PC-9 (cell line): ENCODE measurements around the gene CD48. TPM values are rescaled to one million over a fixed set of nuclear protein-coding genes. Genes with fewer than 3 reads are reported as not detected.

ENCODE experiments used
- BruUV-seq: library from RNA; stranded (reverse); fragments of 400-500 nt; replicated peaks from 2 replicates; lab custom pipeline; 2021; lab: Mats Ljungman, UMichigan
- CTCF ChIA-PET: fragments of 300-600 bp; sonication (Branson Sonifier 250); formaldehyde crosslinking; loops from one replicate; lab custom pipeline; 2022; ENCODE audit warnings: antibody characterized with exemption; lab: Charles Lee
- POLR2A ChIA-PET: fragments of 300-600 bp; sonication (Branson Sonifier 250); formaldehyde crosslinking; loops from one replicate; lab custom pipeline; 2022; ENCODE audit warnings: antibody characterized with exemption; ENCODE audit not compliant: unreplicated experiment; lab: Charles Lee
- DNase-seq, 2 experiments: peaks; one replicate each; pipeline versions ENCODE4 v3.0.0 to v3.0.0-alpha.2; 2015 to 2022; ENCODE audit warnings: mixed read lengths in 1 of 2
- H2AFZ ChIP-seq: fragments of 200-600 bp; sonication (generic); 2 replicates; pipeline ENCODE4 v1.8.1; 2017; ENCODE audit warnings: antibody characterized with exemption
- H3F3A ChIP-seq: fragments of 200-600 bp; sonication (generic); 2 replicates; pipeline ENCODE4 v1.8.1; 2017; ENCODE audit warnings: antibody characterized with exemption, mild to moderate bottlenecking, low read depth; ENCODE audit not compliant: insufficient read depth
- H3K27ac ChIP-seq: fragments of 200-600 bp; sonication (generic); 2 replicates; pipeline ENCODE4 v1.6.1; 2016; ENCODE audit warnings: mixed run types
- H3K27me3 ChIP-seq: fragments of 200-600 bp; sonication (generic); 2 replicates; pipeline ENCODE4 v1.6.1; 2016; ENCODE audit warnings: low read depth, mixed run types; ENCODE audit not compliant: insufficient read depth
- H3K36me3 ChIP-seq: fragments of 200-600 bp; sonication (generic); 2 replicates; pipeline ENCODE4 v1.6.1; 2016; ENCODE audit warnings: low read depth, mixed run types
- H3K4me1 ChIP-seq: fragments of 200-600 bp; sonication (generic); replicated peaks from 2 replicates; pipeline ENCODE4 v1.6.1; 2016; ENCODE audit warnings: mixed run types; ENCODE audit not compliant: insufficient read depth
- H3K4me2 ChIP-seq: fragments of 200-600 bp; sonication (generic); 2 replicates; pipeline ENCODE4 v1.6.1; 2017; ENCODE audit warnings: mixed run types
- H3K4me3 ChIP-seq: fragments of 200-600 bp; sonication (generic); 2 replicates; pipeline ENCODE4 v1.6.1; 2016; ENCODE audit warnings: mixed run types
- H3K79me2 ChIP-seq: fragments of 200-600 bp; sonication (generic); 2 replicates; pipeline ENCODE4 v1.6.1; 2017; ENCODE audit warnings: low read depth, mixed run types
- H3K9me2 ChIP-seq: fragments of 200-600 bp; sonication (generic); 2 replicates; pipeline ENCODE4 v1.8.1; 2017; ENCODE audit warnings: mild to moderate bottlenecking; ENCODE audit not compliant: insufficient read depth
- H3K9me3 ChIP-seq: fragments of 200-600 bp; sonication (generic); 2 replicates; pipeline ENCODE4 v1.8.1; 2016; ENCODE audit warnings: low read depth; ENCODE audit not compliant: insufficient read depth
- H4K20me1 ChIP-seq: fragments of 200-600 bp; sonication (generic); 2 replicates; pipeline ENCODE4 v1.8.1; 2017; ENCODE audit not compliant: insufficient read depth
- EZH2 ChIP-seq: fragments of 200-600 bp; sonication (generic); IDR thresholded peaks from 2 replicates; pipeline ENCODE4 v1.8.0; 2017; ENCODE audit warnings: antibody characterized with exemption, low read depth
- intact Hi-C: fragments of 100-400 bp; cut with micrococcal nuclease; formaldehyde crosslinking; loops from one replicate; pipeline ENCODE4 v1.10.0; 2022; ENCODE audit not compliant: unreplicated experiment
- total RNA-seq: library from RNA; stranded (reverse); gene quantifications from 2 replicates; pipeline ENCODE4 v1.2.3, GENCODE V29; 2021
- TF ChIP-seq, protein P1 (sequence below): fragments of 200-600 bp; sonication (generic); conservative IDR thresholded peaks from 2 replicates; pipeline ENCODE4 v1.6.1; 2017; ENCODE audit warnings: mixed run types, antibody characterized with exemption, mild to moderate bottlenecking, moderate library complexity

CD48 gene
- total RNA-seq, 1 experiment from 2014 or later, result not detected

DNA sequence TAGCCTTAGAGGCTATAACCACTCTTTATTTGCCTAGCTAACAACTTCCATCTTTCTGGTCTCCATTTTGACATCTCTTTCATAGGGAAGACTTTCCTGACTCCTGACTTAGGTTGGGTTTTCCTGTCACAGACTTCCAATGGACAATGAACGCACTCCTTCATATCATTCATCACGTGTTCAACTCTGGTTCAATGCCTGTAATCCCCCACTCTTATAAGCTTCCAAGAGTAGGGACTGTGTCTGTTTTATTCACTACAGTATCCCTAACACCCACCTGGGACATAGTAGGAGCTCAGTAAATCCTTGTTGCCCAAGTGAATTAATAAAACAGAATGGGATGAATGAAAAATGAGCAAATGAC lies 69.4 kb downstream of the CD48 start:
- CTCF ChIA-PET, result no interaction called here
- Histone ChIP-seq H3K27me3 (peaks cover 71% of the 10 kb centered on the region), H3K4me2 (no peak overlapping the region), H3K36me3 (no peaks in the 10 kb centered on the region), H3K27ac (no peak overlapping the region), H3K9me2 (no peaks in the 10 kb centered on the region), H3K4me3 (no peak overlapping the region), H3K4me1 (no peaks in the 10 kb centered on the region), H3F3A (no peaks in the 10 kb centered on the region), H3K79me2 (no peaks in the 10 kb centered on the region), H2AFZ (no peak overlapping the region), H3K9me3 (no peaks in the 10 kb centered on the region), H4K20me1 (no peaks in the 10 kb centered on the region)
- TF ChIP-seq, protein P1, sequence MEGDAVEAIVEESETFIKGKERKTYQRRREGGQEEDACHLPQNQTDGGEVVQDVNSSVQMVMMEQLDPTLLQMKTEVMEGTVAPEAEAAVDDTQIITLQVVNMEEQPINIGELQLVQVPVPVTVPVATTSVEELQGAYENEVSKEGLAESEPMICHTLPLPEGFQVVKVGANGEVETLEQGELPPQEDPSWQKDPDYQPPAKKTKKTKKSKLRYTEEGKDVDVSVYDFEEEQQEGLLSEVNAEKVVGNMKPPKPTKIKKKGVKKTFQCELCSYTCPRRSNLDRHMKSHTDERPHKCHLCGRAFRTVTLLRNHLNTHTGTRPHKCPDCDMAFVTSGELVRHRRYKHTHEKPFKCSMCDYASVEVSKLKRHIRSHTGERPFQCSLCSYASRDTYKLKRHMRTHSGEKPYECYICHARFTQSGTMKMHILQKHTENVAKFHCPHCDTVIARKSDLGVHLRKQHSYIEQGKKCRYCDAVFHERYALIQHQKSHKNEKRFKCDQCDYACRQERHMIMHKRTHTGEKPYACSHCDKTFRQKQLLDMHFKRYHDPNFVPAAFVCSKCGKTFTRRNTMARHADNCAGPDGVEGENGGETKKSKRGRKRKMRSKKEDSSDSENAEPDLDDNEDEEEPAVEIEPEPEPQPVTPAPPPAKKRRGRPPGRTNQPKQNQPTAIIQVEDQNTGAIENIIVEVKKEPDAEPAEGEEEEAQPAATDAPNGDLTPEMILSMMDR, result no peak
- no peak for TF ChIP-seq EZH2
- intact Hi-C loops, result no loop called here
- POLR2A ChIA-PET, result no interaction called here
- no TSS peak for BruUV-seq
- no peak for DNase-seq

DNA sequence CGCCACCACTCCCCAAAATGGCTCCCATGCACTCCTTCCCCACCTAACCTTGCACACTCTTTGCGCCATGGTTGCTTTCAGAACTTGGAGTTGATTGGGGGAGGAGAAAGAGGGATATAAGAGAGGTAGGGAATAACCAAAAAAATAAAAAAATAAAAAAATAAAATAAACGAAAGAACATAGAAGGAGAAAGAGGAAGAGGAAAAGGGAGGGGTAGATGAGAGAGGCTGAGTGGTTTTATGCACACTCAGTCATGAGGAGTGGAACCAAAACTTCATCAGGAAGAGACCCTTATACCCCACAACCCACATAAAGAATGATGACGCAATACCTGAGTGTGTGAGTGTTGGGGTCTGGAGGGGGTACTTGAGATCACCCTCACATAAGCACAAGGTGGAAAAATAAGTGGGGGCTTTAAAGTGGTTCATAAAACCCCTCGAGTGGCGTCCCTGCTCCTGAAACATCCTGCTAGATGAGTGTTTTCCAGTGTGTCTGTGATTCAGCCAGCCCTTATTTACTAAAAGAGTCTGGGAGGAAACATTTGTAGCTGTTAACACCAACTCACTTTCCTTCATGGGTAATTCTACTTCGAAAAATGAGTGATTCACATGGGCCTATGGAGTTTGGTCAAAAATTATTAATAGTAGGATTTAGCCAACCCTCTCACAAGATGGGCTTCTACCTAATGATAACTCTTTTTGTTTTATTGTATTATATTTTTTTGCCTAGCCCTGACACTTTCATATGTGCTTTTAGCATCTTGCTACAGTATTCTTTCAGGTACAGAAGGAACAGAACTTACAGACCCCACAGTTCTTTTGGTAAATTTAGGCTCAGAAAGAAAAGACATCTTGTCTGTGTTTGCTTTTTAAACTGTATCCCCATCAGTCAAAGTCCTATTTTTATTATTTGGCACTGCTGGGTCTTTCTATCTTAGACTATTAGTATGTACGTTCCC lies 70.0 kb downstream of the CD48 start:
- Histone ChIP-seq H3K27ac (no peak overlapping the region), H3K4me2 (no peak overlapping the region), H3K36me3 (no peaks in the 10 kb centered on the region), H3K9me2 (no peaks in the 10 kb centered on the region), H4K20me1 (no peaks in the 10 kb centered on the region), H2AFZ (no peak overlapping the region), H3K4me3 (no peak overlapping the region), H3K27me3 (peaks cover 71% of the 10 kb centered on the region), H3K4me1 (no peaks in the 10 kb centered on the region), H3K9me3 (no peaks in the 10 kb centered on the region), H3F3A (no peaks in the 10 kb centered on the region), H3K79me2 (no peaks in the 10 kb centered on the region)
- CTCF ChIA-PET, result no interaction called here
- no TSS peak for BruUV-seq
- POLR2A ChIA-PET, result no interaction called here
- intact Hi-C loops, result no loop called here
- DNase-seq, result no peak
- TF ChIP-seq, protein P1, result no peak
- TF ChIP-seq EZH2, result no peak

DNA sequence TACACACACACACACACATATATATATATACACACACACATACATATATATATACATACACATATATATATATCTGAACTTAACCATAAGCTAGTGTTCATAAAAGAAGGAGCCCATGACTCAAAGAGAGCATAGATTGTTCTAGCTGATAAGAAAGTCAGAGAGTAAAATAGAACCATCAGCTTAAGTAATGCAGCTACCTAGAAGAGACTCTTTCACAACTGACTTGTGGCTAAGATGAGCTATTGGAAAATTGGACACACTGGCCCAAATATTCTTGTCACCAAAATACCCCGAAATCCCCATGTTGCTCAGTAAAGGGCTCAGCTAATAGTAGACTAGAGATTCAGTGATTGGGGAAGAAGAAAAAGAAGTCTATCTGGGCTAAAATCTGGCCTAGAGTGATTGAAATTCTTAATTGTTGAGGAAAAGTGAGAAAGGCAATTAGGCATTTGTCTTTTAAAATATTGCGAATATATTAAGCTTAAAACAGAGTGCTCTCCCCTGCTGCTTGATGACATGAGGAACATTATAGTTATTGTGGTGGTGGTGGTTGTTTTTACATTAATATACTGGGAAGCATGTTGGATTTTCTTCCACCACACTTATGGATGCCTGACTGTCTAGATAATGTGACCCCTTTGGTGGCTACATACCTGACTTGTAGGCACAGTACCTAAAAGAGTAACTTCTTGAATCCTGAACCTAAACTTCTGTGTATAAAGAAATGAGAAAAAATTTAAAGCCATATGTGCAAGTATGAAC lies 71.1 kb downstream of the CD48 start:
- intact Hi-C loops, result no loop called here
- Histone ChIP-seq H3K4me1 (no peaks in the 10 kb centered on the region), H3K27ac (no peak overlapping the region), H3K9me2 (no peaks in the 10 kb centered on the region), H3K4me2 (no peak overlapping the region), H3K79me2 (no peaks in the 10 kb centered on the region), H3K9me3 (no peaks in the 10 kb centered on the region), H4K20me1 (no peaks in the 10 kb centered on the region), H3K4me3 (no peak overlapping the region), H3K36me3 (no peaks in the 10 kb centered on the region), H3F3A (no peaks in the 10 kb centered on the region), H3K27me3 (peaks cover 69% of the 10 kb centered on the region), H2AFZ (no peak overlapping the region)
- no TSS peak for BruUV-seq
- DNase-seq, result no peak
- CTCF ChIA-PET, result interaction anchor here (0.6 kb wide), 1 partner anchor 447 kb away, joined by 3 read pairs; no protein-coding TSS in a partner anchor
- TF ChIP-seq, protein P1, result no peak
- no peak for TF ChIP-seq EZH2
- POLR2A ChIA-PET, result no interaction called here
